ENCODE results near the gene ADCY2. TPM values are rescaled to one million over a fixed set of nuclear protein-coding genes. Genes with fewer than 3 reads are reported as not detected.

ADCY2 gene
- total RNA-seq, 2 experiments from 2014 or later: not detected

DNA sequence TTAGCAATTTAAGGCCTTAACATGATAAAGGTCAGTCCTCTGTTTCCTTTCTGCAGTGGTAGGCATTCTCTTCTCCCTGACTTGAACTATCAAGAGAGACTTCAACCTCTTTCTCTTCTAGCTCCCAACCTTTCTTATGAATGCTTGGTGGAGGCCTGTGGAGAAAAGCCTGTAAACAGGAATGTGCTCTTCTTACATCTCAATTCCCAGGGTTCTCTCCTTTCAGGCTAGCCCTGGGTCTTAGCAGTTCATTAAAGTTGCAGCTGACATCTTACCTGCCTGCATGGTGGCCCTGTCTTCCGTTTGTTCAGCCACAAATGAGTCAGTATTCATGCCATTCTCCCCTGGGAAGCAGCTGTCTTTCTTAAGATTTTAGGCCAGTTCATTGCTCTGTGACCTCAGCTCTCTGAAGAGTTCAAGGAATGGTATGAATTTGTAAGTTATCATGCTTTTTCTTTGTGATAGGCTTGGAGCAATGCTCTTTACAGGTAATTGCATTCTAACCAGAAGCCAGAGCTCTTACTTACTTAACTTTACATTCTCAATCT lies 77.8 kb downstream of the ADCY2 start:
- Mint-ChIP-seq H3K9me3 (peaks cover 4% of the 10 kb centered on the region), H3K4me1 (no peaks in the 10 kb centered on the region), H3K36me3 (ENCODE audit: low read depth) (no peaks in the 10 kb centered on the region), H3K4me3 (no peak overlapping the region), H3K27me3 (no peaks in the 10 kb centered on the region), H3K27ac (no peak overlapping the region)
- CTCF ChIA-PET: no interaction called here
- DNase-seq: no peak
- POLR2A ChIA-PET: no interaction called here

DNA sequence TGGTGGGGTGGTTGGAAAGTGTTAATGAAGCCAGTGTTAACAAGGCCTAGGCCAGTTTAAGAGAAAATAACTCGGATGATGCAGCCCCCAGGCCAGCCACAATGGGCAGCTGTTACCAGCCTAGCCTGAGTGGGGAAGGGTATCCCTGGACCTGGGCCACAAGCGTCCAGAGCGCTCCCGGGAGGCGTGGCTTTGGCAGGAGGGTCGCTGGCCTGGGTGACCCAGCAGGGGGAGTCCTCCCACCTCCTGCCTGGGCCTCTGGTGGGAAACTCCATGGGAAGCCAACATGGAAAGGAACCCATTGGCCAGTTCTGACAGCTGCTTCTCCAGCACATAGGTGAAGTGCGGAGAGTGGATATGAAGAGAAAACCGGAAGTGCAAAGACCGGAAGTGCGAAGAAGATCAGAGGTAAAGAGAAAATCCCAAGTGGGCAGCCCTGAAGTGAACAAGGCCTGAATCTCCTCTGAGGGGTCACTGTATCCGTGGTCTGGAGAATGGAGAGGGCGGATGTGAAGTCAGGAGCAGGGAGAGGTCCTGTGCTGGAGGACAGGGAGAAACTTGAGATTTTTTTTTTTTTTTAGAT lies 79.0 kb downstream of the ADCY2 start:
- no peaks in the 10 kb centered on the region for H3K36me3 Mint-ChIP-seq (ENCODE audit: low read depth)
- H3K27me3 Mint-ChIP-seq: no peaks in the 10 kb centered on the region
- no peak overlapping the region for H3K4me3 Mint-ChIP-seq
- peaks cover 4% of the 10 kb centered on the region for H3K9me3 Mint-ChIP-seq
- DNase-seq: no peak
- ChIA-PET POLR2A (no interaction called here), CTCF (no interaction called here)
- no peak overlapping the region for H3K27ac Mint-ChIP-seq
- H3K4me1 Mint-ChIP-seq: no peaks in the 10 kb centered on the region

DNA sequence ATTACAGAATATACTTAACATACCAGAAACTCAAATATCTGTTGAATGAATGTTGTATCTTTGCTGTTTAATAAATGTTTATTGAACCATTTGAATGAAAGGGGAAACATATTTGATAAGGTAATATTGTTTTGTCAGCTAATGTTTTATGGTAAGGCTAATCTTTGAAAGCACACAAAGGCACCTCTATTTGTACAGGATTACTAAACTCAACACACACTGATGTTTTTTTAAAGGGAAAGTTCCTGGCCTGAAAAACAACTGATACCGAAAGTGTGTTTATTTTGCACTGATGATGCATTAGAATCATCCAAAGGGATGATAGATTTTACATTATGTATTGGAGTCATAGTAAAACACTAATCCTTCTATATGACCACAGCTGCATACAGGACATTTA lies 82.5 kb downstream of the ADCY2 start:
- POLR2A ChIA-PET: no interaction called here
- H3K4me1 Mint-ChIP-seq: no peaks in the 10 kb centered on the region

DNA sequence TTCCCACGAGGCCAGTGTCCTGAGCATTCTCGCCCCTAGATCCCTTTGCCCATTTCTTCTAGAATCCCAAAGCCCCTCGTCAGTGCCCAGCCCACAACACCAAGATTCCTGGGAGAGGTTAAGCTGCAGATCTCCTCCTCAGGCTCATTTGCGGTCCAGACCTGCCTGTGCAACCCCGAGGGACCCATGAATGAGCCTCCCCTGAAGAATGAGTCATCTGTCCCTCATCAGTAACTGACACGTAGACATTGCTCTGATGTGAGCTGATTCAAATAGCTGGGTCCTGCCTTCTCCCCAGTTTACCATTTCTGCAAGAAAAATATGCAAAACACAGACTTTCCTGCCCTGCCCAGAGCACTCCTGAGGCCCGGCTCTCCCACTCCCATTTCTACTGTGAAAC lies 92.8 kb downstream of the ADCY2 start:
- H3K9me3 Mint-ChIP-seq: no peaks in the 10 kb centered on the region
- ChIA-PET POLR2A (no interaction called here), CTCF (no interaction called here)
- no peaks in the 10 kb centered on the region for H3K27me3 Mint-ChIP-seq
- no peaks in the 10 kb centered on the region for H3K4me1 Mint-ChIP-seq
- no peak for DNase-seq
- no peak overlapping the region for H3K4me3 Mint-ChIP-seq
- H3K27ac Mint-ChIP-seq: no peak overlapping the region
- H3K36me3 Mint-ChIP-seq (ENCODE audit: low read depth): no peaks in the 10 kb centered on the region

More for the DNA sequence above, 82.5 kb downstream of the ADCY2 start:
- Mint-ChIP-seq H3K9me3 (no peaks in the 10 kb centered on the region), H3K36me3 (ENCODE audit: low read depth) (no peaks in the 10 kb centered on the region), H3K4me3 (no peak overlapping the region), H3K27me3 (no peaks in the 10 kb centered on the region), H3K27ac (no peak overlapping the region)
- CTCF ChIA-PET: no interaction called here
- no peak for DNase-seq

DNA sequence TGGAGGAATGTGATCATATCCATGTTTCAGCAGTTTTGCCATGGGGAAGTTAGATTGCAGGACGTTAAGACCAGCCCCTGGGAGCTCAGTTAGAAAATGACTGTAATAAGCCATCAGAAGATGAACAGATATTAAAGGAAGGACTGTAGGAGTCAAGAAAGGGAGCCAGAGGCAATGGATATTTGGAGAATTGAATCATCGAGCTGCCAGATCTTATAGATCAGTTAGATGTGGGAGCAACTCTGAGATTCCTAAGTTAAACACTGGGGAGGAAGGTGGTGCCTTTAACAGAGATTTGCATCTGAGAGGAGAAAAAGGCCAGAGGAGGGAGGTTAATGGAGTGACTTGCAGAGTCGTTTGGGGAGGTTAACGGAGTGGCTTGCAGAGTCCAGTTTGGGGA lies 96.4 kb downstream of the ADCY2 start:
- ChIA-PET CTCF (no interaction called here), POLR2A (no interaction called here)
- Mint-ChIP-seq H3K36me3 (ENCODE audit: low read depth) (no peaks in the 10 kb centered on the region), H3K27ac (no peak overlapping the region), H3K9me3 (no peaks in the 10 kb centered on the region), H3K27me3 (no peaks in the 10 kb centered on the region), H3K4me3 (no peak overlapping the region), H3K4me1 (no peaks in the 10 kb centered on the region)
- no peak for DNase-seq

DNA sequence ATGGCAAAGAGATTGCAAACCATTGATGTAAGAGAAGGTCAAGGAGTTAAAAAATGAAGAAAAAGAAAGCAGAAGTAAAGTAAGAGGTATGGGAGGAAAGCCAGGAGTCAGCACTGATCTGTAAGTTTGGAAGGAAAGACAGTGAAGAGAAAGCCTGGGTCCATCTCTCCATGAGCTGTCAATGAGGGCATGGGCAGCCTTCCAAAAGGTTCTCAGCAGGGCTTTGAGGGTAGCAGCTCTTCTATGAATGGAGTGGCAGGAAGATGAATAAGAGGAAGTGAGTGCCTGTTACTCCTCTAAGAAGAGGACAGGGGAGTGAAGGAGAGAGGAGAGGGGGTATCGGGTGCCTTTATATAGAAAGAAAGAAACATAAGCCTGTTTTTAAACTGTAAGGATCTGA lies 97.1 kb downstream of the ADCY2 start:
- POLR2A ChIA-PET: no interaction called here
- no peaks in the 10 kb centered on the region for H3K4me1 Mint-ChIP-seq
- DNase-seq: no peak
- no peak overlapping the region for H3K27ac Mint-ChIP-seq
- H3K36me3 Mint-ChIP-seq (ENCODE audit: low read depth): no peaks in the 10 kb centered on the region
- no peak overlapping the region for H3K4me3 Mint-ChIP-seq
- CTCF ChIA-PET: no interaction called here
- H3K27me3 Mint-ChIP-seq: no peaks in the 10 kb centered on the region
- no peaks in the 10 kb centered on the region for H3K9me3 Mint-ChIP-seq

DNA sequence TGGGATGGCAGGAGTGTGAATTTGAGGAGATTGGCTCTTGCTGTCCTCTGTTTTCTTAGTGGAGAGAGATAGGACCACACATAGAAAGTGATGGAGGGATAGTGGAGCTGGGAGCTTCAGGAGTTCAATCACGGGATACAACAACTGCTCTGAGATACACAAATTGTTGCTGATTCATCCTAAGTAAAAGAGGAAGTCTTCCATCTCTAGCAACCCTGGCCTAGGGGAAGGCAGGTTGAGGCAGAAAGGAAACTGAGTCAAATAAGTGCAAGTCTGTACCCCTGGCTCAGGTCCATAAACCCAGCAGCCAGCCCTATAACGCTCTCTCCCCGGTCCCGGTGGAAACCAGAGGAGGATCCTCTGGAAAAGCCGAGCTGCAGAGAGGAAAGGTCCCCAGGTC lies 97.7 kb downstream of the ADCY2 start:
- Mint-ChIP-seq H3K27me3 (no peaks in the 10 kb centered on the region), H3K4me3 (no peak overlapping the region), H3K27ac (no peak overlapping the region), H3K36me3 (ENCODE audit: low read depth) (no peaks in the 10 kb centered on the region), H3K4me1 (no peaks in the 10 kb centered on the region), H3K9me3 (no peaks in the 10 kb centered on the region)
- POLR2A ChIA-PET: no interaction called here
- CTCF ChIA-PET: no interaction called here
- no peak for DNase-seq

DNA sequence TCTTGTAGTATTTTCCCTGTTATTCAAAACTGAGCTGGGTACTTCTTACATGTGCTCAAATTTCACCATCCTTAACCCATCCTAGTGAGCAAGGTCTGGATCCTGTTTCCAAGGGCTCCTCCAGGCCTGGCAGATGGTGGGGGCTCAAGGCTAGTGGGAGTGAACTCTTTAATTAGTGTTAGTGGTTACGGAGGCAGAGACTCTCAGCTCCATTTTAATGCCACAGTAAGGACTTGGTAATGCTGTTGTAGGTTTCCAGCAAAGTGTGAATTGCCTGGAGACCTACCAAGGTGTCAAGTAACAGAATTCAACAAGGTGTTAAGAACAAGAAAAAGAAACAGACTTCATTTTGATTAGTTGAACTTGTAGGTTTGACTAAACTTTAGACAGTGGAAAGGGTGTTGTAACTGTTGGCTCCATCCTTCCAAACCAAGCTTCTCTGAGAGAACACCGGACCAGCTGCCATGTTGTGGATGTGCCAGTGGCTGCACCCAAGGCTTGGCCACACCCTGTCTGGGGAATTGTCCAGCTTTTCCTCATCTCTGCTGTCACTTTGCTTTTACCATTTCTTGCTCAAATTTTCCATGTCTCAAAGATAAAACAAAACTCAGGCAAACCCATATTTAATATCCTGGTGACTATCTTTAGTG lies 98.7 kb downstream of the ADCY2 start:
- no peak overlapping the region for H3K27ac Mint-ChIP-seq
- CTCF ChIA-PET: no interaction called here
- no peaks in the 10 kb centered on the region for H3K4me1 Mint-ChIP-seq
- H3K36me3 Mint-ChIP-seq (ENCODE audit: low read depth): no peaks in the 10 kb centered on the region
- no peaks in the 10 kb centered on the region for H3K27me3 Mint-ChIP-seq
- POLR2A ChIA-PET: no interaction called here
- no peaks in the 10 kb centered on the region for H3K9me3 Mint-ChIP-seq
- H3K4me3 Mint-ChIP-seq: no peak overlapping the region
- no peak for DNase-seq

DNA sequence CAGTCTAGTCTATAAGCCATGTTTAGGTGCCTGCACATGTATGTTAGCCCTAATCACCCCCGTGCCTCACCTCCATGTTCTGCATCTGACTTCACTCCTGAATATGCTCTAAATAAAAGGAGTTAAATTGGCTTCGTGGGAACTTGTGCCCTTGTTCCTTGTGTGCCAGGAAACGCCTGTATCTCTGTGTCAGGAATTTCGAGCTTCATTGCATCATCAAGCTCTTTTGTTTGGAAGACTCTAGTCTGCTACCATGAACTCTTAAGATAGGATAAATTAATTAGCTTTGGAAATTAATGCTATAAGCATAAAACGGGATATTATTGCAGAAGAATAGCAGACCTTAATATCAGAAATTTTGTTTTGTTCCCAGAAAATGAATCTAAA lies 99.2 kb downstream of the ADCY2 start:
- H3K4me1 Mint-ChIP-seq: no peaks in the 10 kb centered on the region
- H3K27me3 Mint-ChIP-seq: no peaks in the 10 kb centered on the region
- CTCF ChIA-PET: no interaction called here
- POLR2A ChIA-PET: no interaction called here
- DNase-seq: no peak
- no peak overlapping the region for H3K27ac Mint-ChIP-seq
- H3K9me3 Mint-ChIP-seq: no peaks in the 10 kb centered on the region
- H3K4me3 Mint-ChIP-seq: no peak overlapping the region
- H3K36me3 Mint-ChIP-seq (ENCODE audit: low read depth): no peaks in the 10 kb centered on the region

DNA sequence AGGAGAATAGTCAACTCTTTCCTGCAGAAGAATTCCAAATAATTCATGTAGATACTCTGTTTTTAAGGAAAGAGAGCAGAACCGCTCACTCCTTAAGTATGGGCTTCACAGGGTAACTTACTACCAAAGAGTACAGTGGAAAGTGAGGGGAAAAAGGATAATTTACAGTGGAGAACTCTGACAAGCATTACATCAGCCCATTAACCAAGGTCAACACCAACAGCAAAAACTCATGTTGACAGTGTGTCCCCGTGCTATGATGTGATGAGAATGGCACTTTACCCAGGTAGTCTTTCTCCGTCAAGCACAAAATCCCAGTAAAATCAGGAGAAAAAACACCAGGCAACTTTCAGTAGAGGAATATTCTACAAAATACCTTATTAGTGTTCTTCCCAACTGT lies 104.3 kb downstream of the ADCY2 start:
- H3K9me3 Mint-ChIP-seq: no peaks in the 10 kb centered on the region
- ChIA-PET CTCF (no interaction called here), POLR2A (interaction anchor here (0.5 to 0.6 kb wide), 2 partner anchors 35 to 608 kb away, joined by 3 read pairs; no protein-coding TSS in a partner anchor)
- no peak overlapping the region for H3K27ac Mint-ChIP-seq
- no peaks in the 10 kb centered on the region for H3K4me1 Mint-ChIP-seq
- H3K4me3 Mint-ChIP-seq: no peak overlapping the region
- H3K36me3 Mint-ChIP-seq (ENCODE audit: low read depth): no peaks in the 10 kb centered on the region
- H3K27me3 Mint-ChIP-seq: no peaks in the 10 kb centered on the region
- no peak for DNase-seq

DNA sequence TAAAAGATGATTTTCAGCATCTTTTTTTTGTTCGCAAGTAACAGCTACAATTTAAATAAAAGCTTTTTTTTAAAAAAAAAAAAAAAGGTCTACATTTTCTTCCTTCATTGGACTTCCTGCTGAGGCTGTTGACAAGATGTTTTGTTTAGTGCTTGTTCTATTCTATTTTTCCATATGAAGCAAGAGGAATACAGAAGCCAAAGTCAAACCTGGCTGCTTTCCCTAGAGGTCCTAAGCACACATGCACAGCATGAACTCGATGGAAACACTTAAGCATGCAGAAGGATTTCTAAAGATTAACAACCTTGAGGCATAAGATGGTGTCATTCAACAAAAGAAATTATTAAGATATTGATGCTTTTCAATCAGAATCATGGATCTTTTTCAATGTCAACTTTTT lies 105.1 kb downstream of the ADCY2 start:
- Mint-ChIP-seq H3K36me3 (ENCODE audit: low read depth) (no peaks in the 10 kb centered on the region), H3K4me1 (no peaks in the 10 kb centered on the region), H3K4me3 (no peak overlapping the region), H3K9me3 (no peaks in the 10 kb centered on the region), H3K27me3 (no peaks in the 10 kb centered on the region), H3K27ac (no peak overlapping the region)
- DNase-seq: no peak
- CTCF ChIA-PET: no interaction called here
- POLR2A ChIA-PET: interaction anchor here (0.5 to 0.6 kb wide), 2 partner anchors 34 to 609 kb away, joined by 3 read pairs; no protein-coding TSS in a partner anchor

DNA sequence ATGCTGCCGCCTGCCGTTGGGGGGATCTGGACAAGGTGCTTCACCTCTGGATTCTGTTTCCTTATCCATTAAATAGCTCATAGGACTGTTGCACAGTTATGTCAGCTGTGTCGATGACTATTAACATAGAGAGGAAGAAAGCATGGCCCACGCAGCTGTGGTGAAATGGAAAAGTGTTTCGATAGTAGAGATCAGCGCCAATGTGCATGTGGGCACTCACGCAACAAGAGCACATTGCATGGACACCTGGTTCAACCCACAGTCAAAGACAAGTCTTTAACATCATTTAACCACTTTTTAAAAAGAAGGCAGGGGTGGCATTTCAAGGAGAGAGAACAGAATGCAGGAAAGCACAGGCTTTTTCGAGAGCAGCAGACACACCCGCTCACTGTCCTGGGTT lies 107.6 kb downstream of the ADCY2 start:
- H3K27me3 Mint-ChIP-seq: no peaks in the 10 kb centered on the region
- no peak overlapping the region for H3K4me3 Mint-ChIP-seq
- H3K36me3 Mint-ChIP-seq (ENCODE audit: low read depth): no peaks in the 10 kb centered on the region
- no peak overlapping the region for H3K27ac Mint-ChIP-seq
- no peak for DNase-seq
- ChIA-PET POLR2A (no interaction called here), CTCF (no interaction called here)
- peaks cover 3% of the 10 kb centered on the region for H3K9me3 Mint-ChIP-seq
- no peaks in the 10 kb centered on the region for H3K4me1 Mint-ChIP-seq

DNA sequence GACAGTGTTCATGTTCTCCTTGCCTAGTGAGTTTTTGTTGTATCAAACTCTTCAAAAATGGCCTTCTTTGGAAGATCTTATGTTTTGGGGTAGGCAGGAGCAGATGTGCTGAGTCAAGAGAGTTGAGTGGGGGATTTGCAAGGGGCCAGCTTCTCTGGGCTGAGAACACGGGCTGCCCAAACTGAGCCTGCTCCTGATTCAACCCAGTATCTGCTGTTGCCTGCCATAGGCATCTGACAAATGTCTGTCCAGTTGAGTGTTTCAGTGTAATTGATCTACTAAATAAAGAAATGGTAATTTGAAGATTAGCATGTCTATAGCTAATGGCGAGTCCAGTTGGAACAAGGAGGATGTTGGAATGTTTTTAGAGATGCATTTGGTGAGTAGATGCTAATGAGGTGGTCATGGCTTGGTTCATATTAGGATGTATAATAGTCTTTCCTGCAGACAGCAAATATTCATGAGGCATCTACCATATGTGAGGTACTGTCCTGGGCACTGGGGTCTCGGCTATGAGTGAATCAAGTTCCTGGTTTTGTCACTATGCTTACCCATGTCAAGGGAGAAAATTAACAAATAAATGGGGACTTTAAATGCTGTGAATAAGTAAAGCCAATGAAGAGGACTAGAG lies 119.5 kb downstream of the ADCY2 start:
- Mint-ChIP-seq H3K27me3 (no peaks in the 10 kb centered on the region), H3K9me3 (no peaks in the 10 kb centered on the region), H3K36me3 (ENCODE audit: low read depth) (no peaks in the 10 kb centered on the region), H3K4me1 (no peaks in the 10 kb centered on the region), H3K4me3 (no peak overlapping the region), H3K27ac (no peak overlapping the region)
- no peak for DNase-seq
- CTCF ChIA-PET: no interaction called here
- POLR2A ChIA-PET: no interaction called here

DNA sequence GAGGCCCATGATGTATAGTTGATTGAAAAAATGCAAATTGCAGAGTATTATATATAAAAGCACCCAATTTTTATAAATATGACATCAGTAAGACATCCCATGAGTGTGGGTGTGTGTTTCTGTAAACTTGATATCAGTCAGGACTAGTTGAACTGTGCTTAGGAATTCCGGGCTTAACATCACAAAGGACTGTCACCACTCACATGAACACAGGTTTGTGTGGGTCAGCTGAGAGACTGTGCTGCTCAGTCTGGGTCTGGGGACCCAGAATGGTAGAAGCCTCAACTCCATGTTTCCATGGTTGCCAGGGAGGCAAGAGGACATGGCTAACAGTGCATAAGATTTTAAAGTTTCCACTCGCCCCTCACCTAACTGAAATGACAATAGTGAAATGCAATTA lies 120.3 kb downstream of the ADCY2 start:
- H3K9me3 Mint-ChIP-seq: no peaks in the 10 kb centered on the region
- no peak overlapping the region for H3K27ac Mint-ChIP-seq
- DNase-seq: no peak
- no peaks in the 10 kb centered on the region for H3K4me1 Mint-ChIP-seq
- ChIA-PET CTCF (no interaction called here), POLR2A (no interaction called here)
- H3K4me3 Mint-ChIP-seq: no peak overlapping the region
- H3K27me3 Mint-ChIP-seq: no peaks in the 10 kb centered on the region
- no peaks in the 10 kb centered on the region for H3K36me3 Mint-ChIP-seq (ENCODE audit: low read depth)

Data from activated CD4-positive, alpha-beta T cell treated with anti-CD3 and anti-CD28 coated beads, Interleukin-2, amount 10 ng/mL, durations not matched to agents 7 days and 5 days (primary cell).